GM12865 (cell line): ENCODE data around the gene GYPC.

ENCODE experiments used
- DNase-seq: peaks from one replicate; pipeline ENCODE4 v3.0.0; 2010; ENCODE audit warnings: low read depth
- H3K4me3 ChIP-seq: 2 replicates; pipeline ENCODE4 v1.5.1; 2011; ENCODE audit warnings: mild to moderate bottlenecking, low read depth, low read length, control low read depth
- CTCF ChIP-seq: IDR thresholded peaks from 2 replicates; pipeline ENCODE4 v1.5.1; 2011; ENCODE audit warnings: low read length, control low read depth, low read depth, inconsistent platforms; ENCODE audit not compliant: insufficient read depth; ENCODE audit errors: missing control alignments

GYPC gene

GRCh38 chr2:126699018-126699417, 43.1 kb downstream of the GYPC start:
- TF ChIP-seq CTCF: no peak
- no peak overlapping the region for H3K4me3 ChIP-seq
- DNase-seq: no peak

GRCh38 chr2:126699716-126700581, 44.0 kb downstream of the GYPC start:
- no peak for DNase-seq
- no peak for TF ChIP-seq CTCF
- no peak overlapping the region for H3K4me3 ChIP-seq

GRCh38 chr2:126700677-126701076, 44.7 kb downstream of the GYPC start:
- no peak overlapping the region for H3K4me3 ChIP-seq
- no peak for TF ChIP-seq CTCF
- DNase-seq: no peak

GRCh38 chr2:126703311-126703710, 47.4 kb downstream of the GYPC start:
- TF ChIP-seq CTCF: no peak
- no peak overlapping the region for H3K4me3 ChIP-seq
- no peak for DNase-seq

GRCh38 chr2:126704434-126705160, 48.6 kb downstream of the GYPC start:
- no peak for DNase-seq

GRCh38 chr2:126707191-126707590, 51.2 kb downstream of the GYPC start:
- no peak for TF ChIP-seq CTCF
- no peak for DNase-seq
- H3K4me3 ChIP-seq: no peak overlapping the region

More at GRCh38 chr2:126704434-126705160, 48.6 kb downstream of the GYPC start:
- TF ChIP-seq CTCF: no peak
- no peak overlapping the region for H3K4me3 ChIP-seq
